COLO668 (cell line): ENCODE data around the gene HPCA.

Source experiments
- DNase-seq: peaks from one replicate; lab custom pipeline; 2025; ENCODE audit not compliant: unreplicated experiment; lab: John Stamatoyannopoulos, UW

Gene HPCA

GRCh38 chr1:32928285-32928684 lies 42.0 kb downstream of the HPCA start:
- DNase-seq, result no peak

GRCh38 chr1:32928715-32929114 lies 42.4 kb downstream of the HPCA start:
- DNase-seq, result no peak

- no peak for DNase-seq
Measured at GRCh38 chr1:32929366-32929765, 43.1 kb downstream of the HPCA start.

GRCh38 chr1:32931760-32932159 lies 45.5 kb downstream of the HPCA start:
- no peak for DNase-seq

GRCh38 chr1:32933742-32934322 lies 47.5 kb downstream of the HPCA start:
- no peak for DNase-seq

- DNase-seq, result no peak
Measured at GRCh38 chr1:32934535-32934934, 48.2 kb downstream of the HPCA start.

GRCh38 chr1:32937061-32937460 lies 50.8 kb downstream of the HPCA start:
- DNase-seq, result no peak

GRCh38 chr1:32939655-32940371 lies 53.5 kb downstream of the HPCA start:
- DNase-seq, result no peak

GRCh38 chr1:32944180-32944579 lies 57.9 kb downstream of the HPCA start:
- DNase-seq, result no peak
